ENCODE data around the gene PLA2G4E.

DNA sequence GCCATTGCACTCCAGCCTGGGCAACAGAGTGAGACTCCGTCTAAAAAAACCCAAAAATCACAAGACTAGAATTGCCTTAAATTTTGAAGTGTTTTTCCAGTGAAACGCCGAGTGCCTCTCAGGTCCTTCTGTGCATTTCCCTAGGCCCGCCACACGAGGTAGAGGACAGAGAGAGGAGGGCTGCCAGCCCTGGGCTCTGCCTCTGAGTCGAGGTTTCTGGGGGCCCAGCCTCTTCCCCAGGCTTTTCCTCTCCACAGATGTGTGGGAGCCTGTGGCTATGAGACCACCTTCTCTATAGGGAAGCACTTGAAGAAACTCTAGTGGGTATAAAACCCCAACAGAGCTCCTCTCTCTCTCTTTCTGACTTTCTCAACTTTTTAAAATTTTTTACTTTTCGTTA lies 37.6 kb downstream of the PLA2G4E start:
- no peak for TF ChIP-seq EZH2 (IDR thresholded peaks at IDR 0.05; ENCODE audit: low read depth, unreplicated experiment)
- TF ChIP-seq CREB1 (CRISPR knock-in tag; IDR thresholded peaks at IDR 0.05; ENCODE audit: low read depth) = no peak
